ENCODE results near the gene REEP1.

The REEP1 gene

DNA sequence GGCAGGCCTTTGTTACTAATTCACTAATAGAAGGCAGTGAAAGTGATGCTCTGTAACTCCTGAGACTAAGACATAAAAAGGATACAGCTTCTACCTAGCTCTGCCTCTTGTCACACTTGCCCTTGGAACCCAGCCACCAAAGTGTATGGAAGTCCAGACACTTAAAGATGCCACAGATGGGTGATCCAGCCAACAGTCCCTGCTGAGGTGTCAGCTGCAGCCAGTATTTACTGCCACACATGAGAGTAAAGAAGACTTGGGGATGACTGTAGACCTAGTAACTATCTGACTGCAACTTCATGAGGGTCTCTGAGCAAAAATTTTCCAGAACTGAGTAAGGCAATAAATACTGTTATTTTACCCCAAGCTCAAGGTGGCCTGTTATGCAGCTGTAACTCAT is 151.0 kb downstream of the REEP1 start:
- no peak overlapping the region for H3K4me3 ChIP-seq (replicated peaks; ENCODE audit: low read depth, low read length)
- TF ChIP-seq, protein P1, sequence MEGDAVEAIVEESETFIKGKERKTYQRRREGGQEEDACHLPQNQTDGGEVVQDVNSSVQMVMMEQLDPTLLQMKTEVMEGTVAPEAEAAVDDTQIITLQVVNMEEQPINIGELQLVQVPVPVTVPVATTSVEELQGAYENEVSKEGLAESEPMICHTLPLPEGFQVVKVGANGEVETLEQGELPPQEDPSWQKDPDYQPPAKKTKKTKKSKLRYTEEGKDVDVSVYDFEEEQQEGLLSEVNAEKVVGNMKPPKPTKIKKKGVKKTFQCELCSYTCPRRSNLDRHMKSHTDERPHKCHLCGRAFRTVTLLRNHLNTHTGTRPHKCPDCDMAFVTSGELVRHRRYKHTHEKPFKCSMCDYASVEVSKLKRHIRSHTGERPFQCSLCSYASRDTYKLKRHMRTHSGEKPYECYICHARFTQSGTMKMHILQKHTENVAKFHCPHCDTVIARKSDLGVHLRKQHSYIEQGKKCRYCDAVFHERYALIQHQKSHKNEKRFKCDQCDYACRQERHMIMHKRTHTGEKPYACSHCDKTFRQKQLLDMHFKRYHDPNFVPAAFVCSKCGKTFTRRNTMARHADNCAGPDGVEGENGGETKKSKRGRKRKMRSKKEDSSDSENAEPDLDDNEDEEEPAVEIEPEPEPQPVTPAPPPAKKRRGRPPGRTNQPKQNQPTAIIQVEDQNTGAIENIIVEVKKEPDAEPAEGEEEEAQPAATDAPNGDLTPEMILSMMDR (IDR thresholded peaks at IDR 0.05; ENCODE audit: low read length, missing control alignments), result no peak
- DNase-seq (ENCODE audit: low read depth), result no peak

DNA sequence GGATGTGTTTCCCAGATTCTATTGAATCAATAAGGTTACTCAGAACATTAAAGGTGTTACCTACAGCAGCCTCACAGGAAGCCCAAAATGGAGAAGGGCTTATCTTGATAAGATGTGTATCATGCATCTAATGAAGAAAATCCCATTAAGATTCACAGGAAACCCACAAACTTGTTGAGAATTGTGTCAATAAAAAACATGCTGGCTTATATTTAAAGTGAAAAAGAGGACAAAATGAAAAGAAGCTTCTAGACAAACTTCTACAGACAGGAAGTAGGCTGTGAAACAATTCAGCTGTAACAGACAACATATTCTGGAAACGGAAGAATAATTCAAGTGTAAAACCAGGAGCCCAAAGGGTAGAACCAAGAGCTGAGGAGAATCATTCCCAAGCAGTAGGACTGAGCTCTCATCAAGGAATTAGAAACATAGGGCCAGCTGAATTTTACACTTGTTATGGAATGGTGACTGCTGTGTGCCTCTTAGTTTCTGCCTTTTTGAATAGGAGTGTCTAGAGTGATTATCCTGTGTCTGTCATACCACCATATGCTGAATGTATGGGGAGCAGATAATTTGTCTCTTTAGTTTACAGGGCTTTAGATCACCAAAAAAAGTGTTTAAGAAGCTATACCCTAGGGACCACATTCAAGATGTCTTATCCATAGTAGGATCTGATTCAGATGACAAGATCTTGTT is 151.8 kb downstream of the REEP1 start:
- TF ChIP-seq, protein P1 (IDR thresholded peaks at IDR 0.05; ENCODE audit: low read length, missing control alignments), result no peak
- DNase-seq (ENCODE audit: low read depth), result no peak
- H3K4me3 ChIP-seq (replicated peaks; ENCODE audit: low read depth, low read length), result no peak overlapping the region

DNA sequence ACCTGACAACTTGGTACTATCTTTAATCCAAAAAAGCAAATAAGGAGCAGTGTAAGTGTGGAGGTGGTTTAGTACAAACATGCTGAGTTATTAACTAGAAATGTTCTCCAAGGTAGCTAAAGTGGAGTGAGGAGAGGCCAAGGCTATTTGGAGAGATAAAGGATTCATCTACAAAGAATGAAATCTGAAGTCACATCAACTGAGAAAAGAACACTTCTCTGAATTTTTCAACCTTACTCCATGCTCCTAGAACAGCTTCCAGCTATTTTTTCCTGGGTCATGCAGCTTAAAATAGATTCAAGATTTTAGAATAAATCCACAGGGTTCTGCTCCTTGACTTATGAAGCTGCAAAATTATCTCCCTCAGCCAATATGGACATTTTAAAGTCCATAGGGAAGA is 160.8 kb downstream of the REEP1 start:
- DNase-seq (ENCODE audit: low read depth), result no peak
- H3K4me3 ChIP-seq (replicated peaks; ENCODE audit: low read depth, low read length), result no peak overlapping the region
- TF ChIP-seq, protein P1 (IDR thresholded peaks at IDR 0.05; ENCODE audit: low read length, missing control alignments), result no peak

DNA sequence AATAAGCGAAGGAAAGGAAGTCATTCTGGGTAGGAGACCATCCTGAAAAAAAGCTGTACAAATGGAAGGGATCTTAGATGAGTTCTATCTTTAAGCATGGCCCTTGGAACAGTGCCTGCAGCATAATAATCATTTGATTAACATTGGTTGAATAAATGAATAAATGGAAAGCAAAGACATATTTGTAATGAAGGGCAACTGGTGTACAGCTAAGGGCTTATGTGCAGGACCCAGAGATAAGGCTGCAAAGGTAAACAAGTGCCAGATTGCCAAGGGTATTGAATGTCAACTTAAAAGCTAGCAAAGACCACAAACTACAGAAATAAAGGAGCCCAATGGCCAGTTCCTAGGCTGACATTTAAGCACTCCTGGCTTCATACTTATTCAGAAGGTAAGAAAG is 161.6 kb downstream of the REEP1 start:
- H3K4me3 ChIP-seq (replicated peaks; ENCODE audit: low read depth, low read length), result no peak overlapping the region
- TF ChIP-seq, protein P1 (IDR thresholded peaks at IDR 0.05; ENCODE audit: low read length, missing control alignments), result no peak
- no peak for DNase-seq (ENCODE audit: low read depth)

DNA sequence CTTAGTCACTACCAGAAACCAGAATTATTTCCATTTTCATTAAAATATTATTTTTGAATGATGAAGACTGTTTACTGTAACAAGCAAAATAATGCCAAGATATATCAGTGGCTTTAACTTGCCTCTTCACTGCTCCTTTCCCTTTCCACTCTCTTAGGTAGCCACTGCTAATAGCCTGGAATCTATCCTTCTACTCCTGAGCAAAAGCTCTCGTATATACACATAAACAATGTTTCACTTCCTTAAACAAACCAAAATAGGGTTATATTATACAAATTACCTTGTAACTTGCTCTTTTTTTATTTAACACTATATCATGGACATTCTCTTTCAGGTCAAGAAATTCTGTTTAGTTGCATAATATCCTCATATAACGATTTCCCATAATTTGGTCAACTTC is 163.0 kb downstream of the REEP1 start:
- TF ChIP-seq, protein P1 (IDR thresholded peaks at IDR 0.05; ENCODE audit: low read length, missing control alignments), result no peak
- DNase-seq (ENCODE audit: low read depth), result no peak
- no peak overlapping the region for H3K4me3 ChIP-seq (replicated peaks; ENCODE audit: low read depth, low read length)

DNA sequence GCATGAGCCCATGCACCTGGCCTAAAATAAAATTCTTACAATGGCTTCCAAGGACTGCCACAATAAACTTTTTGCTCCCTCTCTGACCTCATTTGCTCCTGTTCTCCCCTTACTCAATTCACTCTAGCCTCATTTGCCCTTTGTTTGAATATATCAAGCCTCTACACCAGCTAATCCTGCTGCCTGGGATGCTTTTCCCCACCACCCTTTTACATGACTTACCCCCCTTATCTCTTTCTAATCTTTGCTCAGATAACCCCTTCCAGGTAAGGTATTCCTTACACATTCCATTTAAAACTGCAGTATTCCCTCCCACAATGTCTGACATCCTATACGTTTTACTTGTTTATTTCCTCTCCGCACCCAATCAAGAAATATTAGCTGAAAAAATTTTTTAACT is 164.8 kb downstream of the REEP1 start:
- TF ChIP-seq, protein P1 (IDR thresholded peaks at IDR 0.05; ENCODE audit: low read length, missing control alignments), result no peak
- no peak overlapping the region for H3K4me3 ChIP-seq (replicated peaks; ENCODE audit: low read depth, low read length)
- DNase-seq (ENCODE audit: low read depth), result no peak

DNA sequence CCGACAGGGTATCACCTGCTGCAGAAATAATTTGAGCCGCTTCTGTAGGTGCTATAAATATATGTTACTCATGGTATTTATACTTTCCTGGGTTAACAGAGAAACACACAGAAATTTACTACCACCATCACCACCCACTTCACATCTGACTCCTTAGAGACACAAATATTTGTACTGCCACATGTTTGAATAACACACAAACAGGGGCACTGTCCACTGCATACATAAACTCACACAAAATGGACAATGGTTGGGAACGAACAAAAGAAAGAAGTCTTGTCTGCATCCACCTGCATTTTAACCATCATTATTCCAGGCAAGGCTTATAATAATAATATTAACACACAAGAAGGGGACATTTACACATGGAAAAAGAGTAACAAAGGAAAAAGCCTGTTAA is 166.1 kb downstream of the REEP1 start:
- no peak overlapping the region for H3K4me3 ChIP-seq (replicated peaks; ENCODE audit: low read depth, low read length)
- TF ChIP-seq, protein P1 (IDR thresholded peaks at IDR 0.05; ENCODE audit: low read length, missing control alignments), result no peak
- no peak for DNase-seq (ENCODE audit: low read depth)

Data from fibroblast of pulmonary artery (primary cell).